GM18520 (cell line): ENCODE data around the gene LHFPL2.
"Not testable (repeated sequence)": the region's sequence is repeated elsewhere in the genome, so short reads cannot be mapped to it uniquely, and the experiment has no call there.

Source experiments
- ATAC-seq: cut with Tn5 transposase; IDR thresholded peaks from one replicate; pipeline ENCODE4 v1.9.1; 2021; ENCODE audit not compliant: unreplicated experiment

Gene LHFPL2

GRCh38 chr5:78475370-78475769, 173.2 kb downstream of the LHFPL2 start:
- ATAC-seq, result no peak

GRCh38 chr5:78473751-78474150, 174.8 kb downstream of the LHFPL2 start:
- no peak for ATAC-seq

GRCh38 chr5:78472469-78473106, 176.0 kb downstream of the LHFPL2 start:
- no peak for ATAC-seq

- no peak for ATAC-seq
Measured at GRCh38 chr5:78471896-78472295, 176.7 kb downstream of the LHFPL2 start.

- ATAC-seq, result no peak
Measured at GRCh38 chr5:78467752-78468357, 180.7 kb downstream of the LHFPL2 start.

- ATAC-seq, result no peak
Measured at GRCh38 chr5:78467140-78467539, 181.4 kb downstream of the LHFPL2 start.

- no peak for ATAC-seq
Measured at GRCh38 chr5:78458843-78459242, 189.7 kb downstream of the LHFPL2 start.

- not testable (repeated sequence) for ATAC-seq
Measured at GRCh38 chr5:78457507-78457906, 191.1 kb downstream of the LHFPL2 start.

- ATAC-seq, result no peak
Measured at GRCh38 chr5:78449103-78449502, 199.5 kb downstream of the LHFPL2 start.

GRCh38 chr5:78447775-78448424, 200.7 kb downstream of the LHFPL2 start:
- ATAC-seq, result no peak
